ENCODE measurements around the gene MOK. TPM values are rescaled to one million over a fixed set of nuclear protein-coding genes. Genes with fewer than 3 reads are reported as not detected.
"Not testable (repeated sequence)": the region's sequence is repeated elsewhere in the genome, so short reads cannot be mapped to it uniquely, and the experiment has no call there.

Gene MOK
- total RNA-seq, 3 donors from 2014 or later: 13.0 to 29.0 (median 23.9) TPM

DNA sequence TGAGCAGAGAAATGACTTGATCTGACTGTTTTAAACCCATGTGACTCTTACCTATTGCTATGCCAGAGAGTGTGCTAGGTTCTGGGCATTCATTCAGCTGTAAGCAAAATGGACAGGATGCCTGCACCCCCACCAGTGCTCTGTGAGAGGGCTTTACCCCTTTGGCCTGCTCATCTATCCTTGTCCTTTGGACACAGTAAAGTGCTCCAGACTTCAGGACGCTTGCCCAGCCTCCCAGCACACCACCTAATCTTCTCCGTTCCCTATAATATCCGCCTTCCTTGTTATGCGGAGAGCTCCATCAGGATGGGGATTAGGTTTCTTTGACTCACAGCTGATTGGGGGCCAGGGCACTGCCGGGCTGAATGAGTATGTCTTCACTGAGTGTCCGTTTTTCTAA, 10.2 kb upstream of the MOK start:
- intact Hi-C loops (cut with DNase I; ENCODE audit: low total_unique reads): loop anchor here (10.0 kb wide), 1 partner anchor 200 kb away; no protein-coding TSS in a partner anchor
- Histone ChIP-seq H3K27ac (no peak overlapping the region), H3K27me3 (no peaks in the 10 kb centered on the region), H3K4me1 (no peaks in the 10 kb centered on the region), H3K4me3 (no peak overlapping the region), H3K9me3 (no peaks in the 10 kb centered on the region), H3K36me3 (no peaks in the 10 kb centered on the region)
- TF ChIP-seq POLR2AphosphoS5 (IDR thresholded peaks at IDR 0.05): no peak
- no peak for TF ChIP-seq POLR2A (IDR thresholded peaks at IDR 0.05)
- TF ChIP-seq, protein P1, sequence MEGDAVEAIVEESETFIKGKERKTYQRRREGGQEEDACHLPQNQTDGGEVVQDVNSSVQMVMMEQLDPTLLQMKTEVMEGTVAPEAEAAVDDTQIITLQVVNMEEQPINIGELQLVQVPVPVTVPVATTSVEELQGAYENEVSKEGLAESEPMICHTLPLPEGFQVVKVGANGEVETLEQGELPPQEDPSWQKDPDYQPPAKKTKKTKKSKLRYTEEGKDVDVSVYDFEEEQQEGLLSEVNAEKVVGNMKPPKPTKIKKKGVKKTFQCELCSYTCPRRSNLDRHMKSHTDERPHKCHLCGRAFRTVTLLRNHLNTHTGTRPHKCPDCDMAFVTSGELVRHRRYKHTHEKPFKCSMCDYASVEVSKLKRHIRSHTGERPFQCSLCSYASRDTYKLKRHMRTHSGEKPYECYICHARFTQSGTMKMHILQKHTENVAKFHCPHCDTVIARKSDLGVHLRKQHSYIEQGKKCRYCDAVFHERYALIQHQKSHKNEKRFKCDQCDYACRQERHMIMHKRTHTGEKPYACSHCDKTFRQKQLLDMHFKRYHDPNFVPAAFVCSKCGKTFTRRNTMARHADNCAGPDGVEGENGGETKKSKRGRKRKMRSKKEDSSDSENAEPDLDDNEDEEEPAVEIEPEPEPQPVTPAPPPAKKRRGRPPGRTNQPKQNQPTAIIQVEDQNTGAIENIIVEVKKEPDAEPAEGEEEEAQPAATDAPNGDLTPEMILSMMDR (IDR thresholded peaks at IDR 0.05): no peak
- DNase-seq (ENCODE audit: low spot score in 2 of 2): no peak

DNA sequence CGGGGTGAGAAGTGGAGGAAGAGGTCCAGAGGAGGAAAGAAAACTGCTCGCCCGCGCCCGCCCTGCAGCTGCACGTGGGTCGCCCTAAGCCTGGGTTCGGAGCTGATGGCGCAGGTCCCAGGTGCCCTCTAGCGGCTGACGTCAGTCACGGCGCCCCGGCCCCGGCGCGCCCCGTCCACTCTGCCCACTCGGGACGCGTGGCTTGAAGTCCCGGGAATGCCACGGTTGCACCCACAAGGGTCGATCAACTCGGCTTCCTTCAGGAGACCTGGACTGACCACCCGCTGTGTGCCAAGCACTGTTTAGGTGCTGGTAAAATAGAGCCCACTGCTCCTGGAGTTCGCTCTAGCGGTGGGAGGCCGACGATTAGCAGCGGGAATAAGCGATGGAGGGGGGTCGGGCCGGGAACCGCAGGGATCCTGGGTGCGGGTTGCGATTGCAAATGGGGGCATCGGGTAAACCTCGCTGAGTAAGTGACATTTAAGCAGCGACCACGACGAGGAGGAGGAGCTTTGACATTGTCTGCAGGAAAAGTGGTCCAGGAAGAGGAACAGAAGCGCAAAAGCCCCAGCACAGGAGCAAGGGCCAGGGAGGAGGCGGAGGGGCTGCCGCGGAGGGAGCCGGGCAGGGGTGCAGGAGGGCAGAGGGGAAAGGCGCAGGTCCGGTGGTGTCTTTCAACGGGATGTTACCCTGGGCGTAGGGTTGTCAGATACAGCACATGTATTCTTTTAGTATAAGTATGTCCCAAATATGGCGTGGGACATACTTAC, 9.5 kb upstream of the MOK start:
- DNase-seq (ENCODE audit: low spot score in 2 of 2): peak; percentile 69 to 89
- H3K4me3 ChIP-seq: peak overlapping the region; percentile 30 to 61 (median 49)
- intact Hi-C loops (cut with DNase I; ENCODE audit: low total_unique reads): loop anchor here (10.0 kb wide), 1 partner anchor 200 kb away; no protein-coding TSS in a partner anchor
- no peaks in the 10 kb centered on the region for H3K27me3 ChIP-seq
- TF ChIP-seq, protein P1 (IDR thresholded peaks at IDR 0.05): peak; percentile 81 to 94 (median 92)
- TF ChIP-seq POLR2AphosphoS5 (IDR thresholded peaks at IDR 0.05) (peak in 1 of 3 donors; percentile 71), POLR2A (IDR thresholded peaks at IDR 0.05) (no peak)
- no peaks in the 10 kb centered on the region for H3K36me3 ChIP-seq
- H3K27ac ChIP-seq: peak overlapping the region; percentile 30 to 56
- no peaks in the 10 kb centered on the region for H3K4me1 ChIP-seq
- H3K9me3 ChIP-seq: no peaks in the 10 kb centered on the region

DNA sequence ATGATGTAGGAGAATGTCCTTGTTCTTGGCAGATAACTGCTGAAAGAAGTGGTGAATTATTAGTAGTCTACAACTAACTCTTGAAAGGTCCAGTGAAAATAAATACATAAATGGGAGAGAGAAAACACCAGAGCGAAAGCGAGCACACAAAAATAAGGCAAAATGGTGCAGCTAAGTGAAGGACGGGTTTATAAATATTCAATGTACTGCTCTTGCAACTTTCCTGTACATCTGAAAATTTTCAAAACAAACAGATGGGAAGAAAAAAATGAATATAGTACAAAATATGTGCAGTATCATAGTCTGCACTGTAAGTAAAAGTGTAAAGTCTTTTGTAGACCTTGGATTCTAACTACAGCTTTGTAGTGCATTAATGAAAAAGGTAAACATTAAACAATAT, 1.3 kb downstream of the MOK start:
- Histone ChIP-seq H3K27ac (no peak overlapping the region), H3K27me3 (no peaks in the 10 kb centered on the region), H3K4me1 (no peaks in the 10 kb centered on the region), H3K9me3 (no peaks in the 10 kb centered on the region), H3K36me3 (no peaks in the 10 kb centered on the region), H3K4me3 (no peak overlapping the region)
- DNase-seq (ENCODE audit: low spot score in 2 of 2): no peak
- TF ChIP-seq POLR2A (IDR thresholded peaks at IDR 0.05): no peak
- TF ChIP-seq, protein P1 (IDR thresholded peaks at IDR 0.05): no peak
- no peak for TF ChIP-seq POLR2AphosphoS5 (IDR thresholded peaks at IDR 0.05)
- intact Hi-C loops (cut with DNase I; ENCODE audit: low total_unique reads): no loop called here

DNA sequence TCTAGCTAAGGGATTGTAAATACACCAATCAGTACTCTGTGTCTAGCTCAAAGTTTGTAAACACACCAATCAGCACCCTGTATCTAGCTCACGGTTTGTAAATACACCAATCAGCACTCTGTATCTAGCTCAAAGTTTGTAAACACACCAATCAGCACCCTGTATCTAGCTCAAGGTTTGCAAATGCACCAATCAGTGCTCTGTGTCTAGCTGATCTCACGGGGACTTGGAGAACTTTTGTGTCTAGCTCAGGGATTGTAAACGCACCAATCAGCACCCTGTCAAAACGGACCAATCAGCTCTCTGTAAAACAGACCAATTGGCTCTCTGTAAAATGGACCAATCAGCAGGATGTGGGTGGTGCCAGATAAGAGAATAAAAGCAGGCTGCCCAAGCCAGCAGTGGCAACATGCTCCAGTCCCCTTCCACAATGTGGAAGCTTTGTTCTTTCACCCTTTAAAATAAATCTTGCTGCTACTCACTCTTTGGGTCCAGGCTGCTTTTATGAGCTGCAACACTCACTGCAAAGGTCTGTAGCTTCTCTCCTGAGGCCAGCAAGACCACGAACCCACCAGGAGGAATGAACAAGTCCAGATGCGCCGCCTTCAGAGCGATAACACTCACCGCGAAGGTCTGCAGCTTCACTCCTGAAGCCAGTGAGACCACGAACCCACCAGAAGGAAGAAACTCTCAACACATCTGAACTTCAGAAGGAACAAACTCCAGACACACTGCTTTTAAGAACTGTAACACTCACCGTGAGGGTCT, 6.5 kb downstream of the MOK start:
- H3K27me3 ChIP-seq; H3K9me3 ChIP-seq; intact Hi-C loops (cut with DNase I; ENCODE audit: low total_unique reads); DNase-seq (ENCODE audit: low spot score in 2 of 2); H3K27ac ChIP-seq; H3K4me3 ChIP-seq; H3K4me1 ChIP-seq; H3K36me3 ChIP-seq: not testable (repeated sequence)

DNA sequence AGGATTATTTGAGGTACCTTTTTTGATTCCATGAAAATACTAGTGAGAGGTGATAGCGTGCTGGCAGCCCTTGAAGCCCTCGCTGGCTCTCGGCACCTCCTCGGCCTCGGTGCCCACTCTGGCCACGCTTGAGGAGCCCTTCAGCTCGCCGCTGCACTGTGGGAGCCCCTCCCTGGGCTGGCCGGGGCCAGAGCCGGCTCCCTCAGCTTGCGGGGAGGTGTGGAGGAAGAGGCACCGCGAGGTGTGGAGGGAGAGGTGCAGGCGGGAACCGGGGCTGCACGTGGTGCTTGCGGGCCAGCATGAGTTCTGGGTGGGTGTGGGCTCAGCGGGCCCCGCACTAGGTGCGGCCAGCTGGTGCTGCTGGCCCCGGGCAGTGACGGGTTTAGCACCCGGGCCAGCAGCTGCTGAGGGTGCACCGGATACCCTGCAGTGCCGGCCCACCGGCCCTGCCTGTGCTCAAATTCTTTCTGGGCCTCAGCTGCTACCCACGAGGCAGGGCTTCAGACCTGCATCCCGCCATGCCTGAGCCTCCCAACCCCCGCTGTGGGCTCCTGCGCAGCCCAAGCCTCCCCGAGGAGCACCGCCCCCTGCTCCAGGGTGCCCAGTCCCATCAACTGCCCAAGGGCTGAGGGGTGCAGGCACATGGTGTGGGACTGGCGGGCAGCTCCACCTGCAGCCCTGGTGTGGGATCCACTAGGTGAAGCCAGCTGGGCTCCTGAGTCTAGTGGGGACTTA, 7.4 kb downstream of the MOK start:
- Histone ChIP-seq H3K27ac (no peak overlapping the region), H3K9me3 (no peaks in the 10 kb centered on the region), H3K4me3 (no peak overlapping the region), H3K27me3 (no peaks in the 10 kb centered on the region), H3K4me1 (no peaks in the 10 kb centered on the region), H3K36me3 (no peaks in the 10 kb centered on the region)
- TF ChIP-seq, protein P1 (IDR thresholded peaks at IDR 0.05): no peak
- TF ChIP-seq POLR2A (IDR thresholded peaks at IDR 0.05): no peak
- DNase-seq (ENCODE audit: low spot score in 2 of 2): no peak
- intact Hi-C loops (cut with DNase I; ENCODE audit: low total_unique reads): no loop called here

Measured in breast epithelium (tissue), 4 donors.